HepG2 (cell line): ENCODE data around the gene CLASRP. TPM values are rescaled to one million over a fixed set of nuclear protein-coding genes. Genes with fewer than 3 reads are reported as not detected.

ENCODE experiments used
- CREB1 ChIP-seq, 2 experiments: fragments of 450-650 bp in 1 of 2; IDR thresholded peaks; 2 replicates each; pipeline ENCODE4 v1.6.1; 2016 to 2017; ENCODE audit warnings: control low read depth in 1 of 2, mild to moderate bottlenecking in 1 of 2, missing compliant biosample characterization in 1 of 2, missing genetic modification characterization in 1 of 2
- HMGA1 ChIP-seq: sonication (generic); formaldehyde crosslinking; conservative IDR thresholded peaks from 2 replicates; pipeline ENCODE4 v1.4.0; 2020; ENCODE audit warnings: missing genetic modification reagents
- HMGXB3 ChIP-seq: sonication (generic); formaldehyde crosslinking; IDR thresholded peaks from 2 replicates; pipeline ENCODE4 v1.4.0; 2020; ENCODE audit warnings: missing genetic modification reagents, borderline replicate concordance
- HNRNPH1 ChIP-seq: fragments of 200-400 bp; formaldehyde crosslinking; optimal IDR thresholded peaks from 2 replicates; pipeline ENCODE3; 2017; ENCODE audit warnings: mild to moderate bottlenecking, low read depth, low read length
- JDP2 ChIP-seq: sonication (generic); formaldehyde crosslinking; IDR thresholded peaks from 2 replicates; pipeline ENCODE4 v1.8.1; 2022; ENCODE audit warnings: missing genetic modification reagents, borderline replicate concordance
- KDM3A ChIP-seq: IDR thresholded peaks from 2 replicates; pipeline ENCODE4 v1.6.1; 2018; ENCODE audit warnings: low read depth, missing compliant biosample characterization
- KLF15 ChIP-seq: sonication (generic); formaldehyde crosslinking; IDR thresholded peaks from 2 replicates; pipeline ENCODE4 v1.8.1; 2023; ENCODE audit warnings: borderline replicate concordance, mild to moderate bottlenecking, inconsistent platforms, missing genetic modification reagents, mixed read lengths
- MEIS1 ChIP-seq: sonication (generic); formaldehyde crosslinking; IDR thresholded peaks from 2 replicates; pipeline ENCODE4 v1.9.0; 2021; ENCODE audit warnings: mild to moderate bottlenecking, missing genetic modification reagents, moderate library complexity, borderline replicate concordance
- NAIF1 ChIP-seq: sonication (generic); formaldehyde crosslinking; IDR thresholded peaks from 2 replicates; pipeline ENCODE4 v1.5.0; 2020; ENCODE audit warnings: mild to moderate bottlenecking, missing genetic modification reagents, borderline replicate concordance
- ZFP41 ChIP-seq: sonication (generic); formaldehyde crosslinking; IDR thresholded peaks from 2 replicates; pipeline ENCODE4 v1.4.0; 2020; ENCODE audit warnings: mild to moderate bottlenecking, missing genetic modification reagents, borderline replicate concordance
- ZFX ChIP-seq: sonication (generic); formaldehyde crosslinking; IDR thresholded peaks from 2 replicates; pipeline ENCODE4 v1.4.0; 2020; ENCODE audit warnings: mild to moderate bottlenecking, low read depth, missing genetic modification reagents, moderate library complexity
- ZMYM4 ChIP-seq: sonication (generic); formaldehyde crosslinking; IDR thresholded peaks from 2 replicates; pipeline ENCODE4 v1.8.1; 2023; ENCODE audit warnings: mild to moderate bottlenecking, missing genetic modification reagents
- ZNF207 ChIP-seq: fragments of 450-650 bp; IDR thresholded peaks from 2 replicates; pipeline ENCODE4 v1.6.1; 2016; ENCODE audit warnings: antibody characterized with exemption, borderline replicate concordance
- ZNF260 ChIP-seq: sonication (generic); formaldehyde crosslinking; IDR thresholded peaks from 2 replicates; pipeline ENCODE4 v1.4.0; 2020; ENCODE audit warnings: missing genetic modification reagents, low read depth, mild to moderate bottlenecking, borderline replicate concordance
- ZNF264 ChIP-seq: sonication (generic); formaldehyde crosslinking; IDR thresholded peaks from 2 replicates; pipeline ENCODE4 v1.4.0; 2020; ENCODE audit warnings: missing genetic modification reagents
- ZNF460 ChIP-seq: sonication (generic); formaldehyde crosslinking; IDR thresholded peaks from 2 replicates; pipeline ENCODE4 v1.5.1; 2020; ENCODE audit warnings: missing genetic modification reagents, mild to moderate bottlenecking, borderline replicate concordance
- ZNF501 ChIP-seq: sonication (generic); formaldehyde crosslinking; IDR thresholded peaks from 2 replicates; pipeline ENCODE4 v1.5.1; 2020; ENCODE audit warnings: mild to moderate bottlenecking, moderate library complexity, missing genetic modification reagents
- ZNF550 ChIP-seq: sonication (generic); formaldehyde crosslinking; IDR thresholded peaks from 2 replicates; pipeline ENCODE4 v1.4.0; 2020; ENCODE audit warnings: mild to moderate bottlenecking, missing genetic modification reagents, borderline replicate concordance
- ZNF574 ChIP-seq: sonication (generic); formaldehyde crosslinking; IDR thresholded peaks from 2 replicates; pipeline ENCODE4 v1.4.0; 2020; ENCODE audit warnings: missing genetic modification reagents
- ZNF788 ChIP-seq: sonication (generic); formaldehyde crosslinking; IDR thresholded peaks from 2 replicates; pipeline ENCODE4 v1.5.0; 2020; ENCODE audit warnings: mild to moderate bottlenecking, missing genetic modification reagents, borderline replicate concordance
- ZSCAN30 ChIP-seq: sonication (generic); formaldehyde crosslinking; IDR thresholded peaks from 2 replicates; pipeline ENCODE4 v1.5.0; 2020; ENCODE audit warnings: mild to moderate bottlenecking, missing genetic modification reagents
- ZSCAN31 ChIP-seq: sonication (generic); formaldehyde crosslinking; IDR thresholded peaks from 2 replicates; pipeline ENCODE4 v1.5.0; 2020; ENCODE audit warnings: low read depth, mild to moderate bottlenecking, missing genetic modification reagents
- polyA plus RNA-seq, 8 experiments: library from polyadenylated mRNA; depleted of rRNA in 3 of 8; stranded (reverse) in 7 of 8; unstranded in 1 of 8; fragments of >200 nt; fragmentation: Illumina TruSeq in 4 of 8; extraction: Trizol in 4 of 8; gene quantifications; 2 replicates each; pipeline versions ENCODE4 v1.2.1 to v1.2.3, GENCODE V29; 2011 to 2016; ENCODE audit warnings: low read depth in 4 of 8, missing spikeins in 1 of 8, mixed read lengths in 1 of 8; ENCODE audit not compliant: insufficient read depth in 1 of 8
- total RNA-seq, 5 experiments: library from RNA; depleted of rRNA; stranded (reverse); fragments of >200 nt; fragmentation: Illumina TruSeq; extraction: Trizol; gene quantifications; 2 replicates each; pipeline ENCODE4 v1.2.3, GENCODE V29; 2016; ENCODE audit warnings: low read depth in 1 of 5

CLASRP gene
- total and polyA plus RNA-seq, 2 of the 13 experiments (the other 11 are each of a cell fraction or from before 2014, with no cell fraction given): 32.0 to 51.4 TPM

- no peak for TF ChIP-seq ZNF207
- no peak for TF ChIP-seq ZNF550 (CRISPR knock-in tag)
- TF ChIP-seq MEIS1 (CRISPR knock-in tag): no peak; the same call in 1 of the 2 replicates
- TF ChIP-seq JDP2 (CRISPR knock-in tag): peak; percentile 67; the same call in 1 of the 2 replicates
- no peak for TF ChIP-seq HMGA1 (CRISPR knock-in tag)
- TF ChIP-seq NAIF1 (CRISPR knock-in tag): peak; percentile 34; the same call in 1 of the 2 replicates
- TF ChIP-seq ZNF788: peak; percentile 89; the same call in 1 of the 2 replicates
- no peak; the same call in 1 of the 2 replicates for TF ChIP-seq CREB1 (IDR thresholded peaks at IDR 0.05)
- no peak for TF ChIP-seq CREB1 (CRISPR knock-in tag; IDR thresholded peaks at IDR 0.05)
- TF ChIP-seq ZNF264 (CRISPR knock-in tag): peak; percentile 59; the same call in 1 of the 2 replicates
- TF ChIP-seq ZNF501: peak; percentile 65; the same call in 1 of the 2 replicates
- peak; percentile 90 for TF ChIP-seq ZMYM4
- peak; percentile 14; the same call in 1 of the 2 replicates for TF ChIP-seq ZNF460 (CRISPR knock-in tag)
- no peak for TF ChIP-seq ZNF260 (CRISPR knock-in tag)
- TF ChIP-seq HMGXB3 (CRISPR knock-in tag): no peak
- TF ChIP-seq KLF15: peak; percentile 62; the same call in 1 of the 2 replicates
- TF ChIP-seq ZSCAN31 (CRISPR knock-in tag): peak; percentile 89
- TF ChIP-seq KDM3A: peak; percentile 32; the same call in 1 of the 2 replicates
- TF ChIP-seq HNRNPH1: no peak
- TF ChIP-seq ZSCAN30 (CRISPR knock-in tag): no peak
- TF ChIP-seq ZFP41: peak; percentile 70; the same call in 1 of the 2 replicates
- peak; percentile 97 for TF ChIP-seq ZNF574 (CRISPR knock-in tag)
- TF ChIP-seq ZFX: peak; percentile 91
These were observed 40.4 kb downstream of the CLASRP start, which contains the start of gene GEMIN7 (continued) for GRCh38 chr19:45079063-45079910.
